SK-N-MC (cell line): ENCODE results near the gene GLP1R.

Source experiments
- EZH2 ChIP-seq: fragments of 200-600 bp; sonication (generic); IDR thresholded peaks from one replicate; pipeline ENCODE4 v1.6.1; 2017; ENCODE audit warnings: antibody characterized with exemption
- POLR2AphosphoS5 ChIP-seq: IDR thresholded peaks from 2 replicates; pipeline ENCODE4 v1.6.1; 2012; ENCODE audit warnings: mild to moderate bottlenecking, low read depth, low read length, borderline replicate concordance

GRCh38 chr6:39035681-39036080 lies 12.9 kb upstream of the GLP1R start:
- TF ChIP-seq POLR2AphosphoS5: no peak
- TF ChIP-seq EZH2: no peak
